K562 (cell line): ENCODE measurements around the gene ARMH1. TPM values are rescaled to one million over a fixed set of nuclear protein-coding genes. Genes with fewer than 3 reads are reported as not detected.

Experiments
- BRD9 ChIP-seq: fragments of 450-650 bp; IDR thresholded peaks from 2 replicates; pipeline ENCODE4 v1.6.1; 2018; ENCODE audit warnings: low read depth; ENCODE audit not compliant: partially characterized antibody
- CBX8 ChIP-seq: fragments of 200-600 bp; sonication (generic); IDR thresholded peaks from 2 replicates; pipeline ENCODE4 v1.6.1; 2012; ENCODE audit warnings: borderline replicate concordance, mixed run types, low read depth, mild to moderate bottlenecking, moderate library complexity, mixed read lengths, low read length, control low read depth, inconsistent platforms; ENCODE audit not compliant: poor library complexity, severe bottlenecking; ENCODE audit errors: extremely low read depth
- CTCFL ChIP-seq: IDR thresholded peaks from 2 replicates; pipeline ENCODE4 v1.6.1; 2011; ENCODE audit warnings: borderline replicate concordance, low read depth, mild to moderate bottlenecking, moderate library complexity, low read length; ENCODE audit not compliant: insufficient read depth, poor library complexity, severe bottlenecking
- EGR1 ChIP-seq: fragments of 450-650 bp; conservative IDR thresholded peaks from 2 replicates; pipeline ENCODE4 v1.6.1; 2017; ENCODE audit warnings: mild to moderate bottlenecking
- ELK1 ChIP-seq: sonication (generic); formaldehyde crosslinking; IDR thresholded peaks from 2 replicates; pipeline ENCODE4 v1.8.1; 2022; ENCODE audit warnings: missing genetic modification reagents
- EP400 ChIP-seq: fragments of 450-650 bp; IDR thresholded peaks from 2 replicates; pipeline ENCODE4 v1.6.1; 2017; ENCODE audit warnings: antibody characterized with exemption, mild to moderate bottlenecking, moderate library complexity
- EWSR1 ChIP-seq: fragments of 450-650 bp; IDR thresholded peaks from 2 replicates; pipeline ENCODE4 v1.6.1; 2018; ENCODE audit warnings: borderline replicate concordance, mild to moderate bottlenecking, low read depth, moderate library complexity; ENCODE audit not compliant: partially characterized antibody
- FOXA1 ChIP-seq: fragments of 450-650 bp; IDR thresholded peaks from 2 replicates; pipeline ENCODE4 v1.6.1; 2016; ENCODE audit warnings: mild to moderate bottlenecking, borderline replicate concordance
- FOXK1 ChIP-seq: sonication (generic); formaldehyde crosslinking; IDR thresholded peaks from 2 replicates; pipeline ENCODE4 v1.8.0; 2022; ENCODE audit warnings: missing genetic modification reagents, mild to moderate bottlenecking, borderline replicate concordance
- HBP1 ChIP-seq: fragments of 450-650 bp; formaldehyde crosslinking; IDR thresholded peaks from 2 replicates; pipeline ENCODE4 v1.4.0; 2022; ENCODE audit warnings: missing genetic modification characterization
- IRF2 ChIP-seq: sonication (generic); formaldehyde crosslinking; IDR thresholded peaks from 2 replicates; pipeline ENCODE4 v1.8.1; 2022; ENCODE audit warnings: mild to moderate bottlenecking, missing genetic modification reagents
- LARP7 ChIP-seq: fragments of 450-650 bp; IDR thresholded peaks from 2 replicates; pipeline ENCODE4 v1.6.1; 2016
- MAFG ChIP-seq: fragments of 450-650 bp; conservative IDR thresholded peaks from 2 replicates; pipeline ENCODE4 v1.6.1; 2016; ENCODE audit warnings: missing genetic modification characterization, missing compliant biosample characterization
- NFIC ChIP-seq: fragments of 450-650 bp; IDR thresholded peaks from 2 replicates; pipeline ENCODE4 v1.6.1; 2017; ENCODE audit warnings: mild to moderate bottlenecking, inconsistent platforms
- NFXL1 ChIP-seq: fragments of 450-650 bp; formaldehyde crosslinking; IDR thresholded peaks from 2 replicates; pipeline ENCODE4 v1.4.0; 2021; ENCODE audit warnings: mild to moderate bottlenecking
- PREB ChIP-seq: sonication (generic); formaldehyde crosslinking; IDR thresholded peaks from 2 replicates; pipeline ENCODE4 v1.8.1; 2023; ENCODE audit warnings: mild to moderate bottlenecking, missing genetic modification reagents
- RAD21 ChIP-seq, 2 experiments: fragments of 250-450 bp in 1 of 2; fragments of 450-650 bp in 1 of 2; sonication (Bioruptor Pico) in 1 of 2; formaldehyde crosslinking in 1 of 2; IDR thresholded peaks in 1 of 2; conservative IDR thresholded peaks in 1 of 2; 2 replicates each; pipeline versions ENCODE4 v1.4.0 to v1.8.0; 2020 to 2022; ENCODE audit warnings: mild to moderate bottlenecking in 2 of 2, moderate library complexity in 1 of 2
- TAF9B ChIP-seq: fragments of 450-650 bp; IDR thresholded peaks from 2 replicates; pipeline ENCODE4 v1.6.1; 2018; ENCODE audit warnings: mild to moderate bottlenecking; ENCODE audit not compliant: partially characterized antibody
- TBL1XR1 ChIP-seq, 2 experiments: IDR thresholded peaks; 2 replicates each; pipeline ENCODE4 v1.6.1; 2012; ENCODE audit warnings: improper control_type of control experiment in 2 of 2, low read length in 2 of 2, mild to moderate bottlenecking in 1 of 2
- U2AF2 ChIP-seq: fragments of 200-400 bp; formaldehyde crosslinking; optimal IDR thresholded peaks from 2 replicates; pipeline ENCODE3; 2017; ENCODE audit warnings: low read depth, mild to moderate bottlenecking, low read length
- ZFX ChIP-seq: sonication (generic); formaldehyde crosslinking; IDR thresholded peaks from 2 replicates; pipeline ENCODE4 v1.8.0; 2022; ENCODE audit warnings: mild to moderate bottlenecking, missing genetic modification reagents, moderate library complexity
- ZNF3 ChIP-seq: fragments of 250-450 bp; sonication (Bioruptor Pico); IDR thresholded peaks from 2 replicates; pipeline ENCODE4 v1.5.0; 2021; ENCODE audit warnings: mild to moderate bottlenecking, moderate library complexity
- ZNF76 ChIP-seq: fragments of 250-450 bp; sonication (Bioruptor Pico); IDR thresholded peaks from 2 replicates; pipeline ENCODE4 v1.4.0; 2020; ENCODE audit warnings: mild to moderate bottlenecking, moderate library complexity, borderline replicate concordance
- polyA plus RNA-seq, 8 experiments: library from polyadenylated mRNA; depleted of rRNA in 4 of 8; stranded (reverse) in 5 of 8; unstranded in 3 of 8; fragments of >200 nt; fragmentation: Nextera tagmentation in 2 of 8; fragmentation: Illumina TruSeq in 1 of 8; extraction: Ambion mirVana in 2 of 8; extraction: Trizol in 1 of 8; gene quantifications; 2 replicates each; pipeline versions ENCODE4 v1.2.1 to v1.2.3, GENCODE V29; 2011 to 2014; ENCODE audit warnings: inconsistent platforms in 1 of 8, missing spikeins in 1 of 8
- total RNA-seq, 7 experiments: library from RNA; depleted of rRNA in 6 of 7; stranded (reverse); fragments of >200 nt in 6 of 7; fragmentation: Illumina TruSeq in 2 of 7; extraction: Trizol in 2 of 7; gene quantifications; 2 replicates each; pipeline versions ENCODE4 v1.2.1 to v1.2.3, GENCODE V29; 2011 to 2021; ENCODE audit warnings: low replicate concordance in 1 of 7

The ARMH1 gene
- total and polyA plus RNA-seq, 9 of the 15 experiments (the other 6 are each of a cell fraction or from before 2014, with no cell fraction given) = 0.41 TPM; not detected in 8

- peak; percentile 89 for TF ChIP-seq CTCFL
- TF ChIP-seq EP400 = peak; percentile 92
- TF ChIP-seq FOXA1 = no peak
- no peak for TF ChIP-seq PREB
- peak; percentile 97 for TF ChIP-seq FOXK1 (CRISPR knock-in tag)
- TF ChIP-seq EWSR1 = peak; percentile 99
- peak; percentile 96 for TF ChIP-seq LARP7
- peak; percentile 66 for TF ChIP-seq ZFX
- peak; percentile 91 for TF ChIP-seq NFIC
- peak; percentile 92 for TF ChIP-seq BRD9
- peak; percentile 100 for TF ChIP-seq HBP1 (CRISPR knock-in tag)
- TF ChIP-seq RAD21 (CRISPR knock-in tag; conservative IDR thresholded peaks at IDR 0.05 in 1 of 2, IDR thresholded peaks at IDR 0.05 in 1 of 2) = peak; percentile 4 to 54
- TF ChIP-seq EGR1 = peak; percentile 74
- TF ChIP-seq ZNF3 = peak; percentile 96
- TF ChIP-seq U2AF2 = no peak
- no peak for TF ChIP-seq ELK1 (CRISPR knock-in tag)
- no peak for TF ChIP-seq ZNF76 (CRISPR knock-in tag)
- TF ChIP-seq NFXL1 (CRISPR knock-in tag) = peak; percentile 95
- TF ChIP-seq TBL1XR1 (IDR thresholded peaks at IDR 0.05; ENCODE audit: low read length in 2 of 2) = peak; percentile 90 to 96
- TF ChIP-seq IRF2 (CRISPR knock-in tag) = no peak
- peak; percentile 99 for TF ChIP-seq TAF9B
- TF ChIP-seq MAFG (tag) = peak; percentile 88
- no peak for TF ChIP-seq CBX8
Measured at GRCh38 chr1:44730741-44731512, 56.4 kb downstream of the ARMH1 start, which contains the start of gene RNU5D-1 (continued).
